Measurements from ENCODE around the gene BCL2. TPM values are rescaled to one million over a fixed set of nuclear protein-coding genes. Genes with fewer than 3 reads are reported as not detected.

BCL2 gene
- total and polyA plus RNA-seq, 9 of the 15 experiments (the other 6 are each of a cell fraction or from before 2014, with no cell fraction given), result 0.10 to 1.1 (median 0.65) TPM

GRCh38 chr18:63272638-63273037 is 46.9 kb downstream of the BCL2 start:
- DNase-seq (ENCODE audit: extremely low read depth in 1 of 4, low spot score in 3 of 4) (no peak), ATAC-seq (no peak), FAIRE-seq (no peak)
- H2AFZ ChIP-seq (ENCODE audit: low read depth, low read length), result no peak overlapping the region
- H3K9ac ChIP-seq (ENCODE audit: insufficient read depth in 1 of 2, low read depth in 2 of 2, low read length in 2 of 2), result no peak overlapping the region
- no peak overlapping the region for H3K4me3 ChIP-seq
- H3K27me3 ChIP-seq (ENCODE audit: control insufficient read depth in 2 of 2, insufficient read depth in 2 of 2, low read length in 2 of 2), result peaks cover 2 to 7% of the 10 kb centered on the region in 2 experiments; a peak in 3 of 5 replicates
- POLR2A ChIA-PET, result no interaction called here
- TF ChIP-seq PYGO2 (tag; IDR thresholded peaks at IDR 0.05), result no peak
- TF ChIP-seq KDM1A (IDR thresholded peaks at IDR 0.05), result no peak
- no peak for TF ChIP-seq CHAMP1 (IDR thresholded peaks at IDR 0.05)
- TF ChIP-seq ESRRB (CRISPR knock-in tag; IDR thresholded peaks at IDR 0.05; ENCODE audit: borderline replicate concordance), result no peak
- no peak for TF ChIP-seq BHLHE40 (IDR thresholded peaks at IDR 0.05; ENCODE audit: low read length)
- TF ChIP-seq TEAD4 (IDR thresholded peaks at IDR 0.05; ENCODE audit: low read length), result no peak
- TF ChIP-seq TEAD4 (CRISPR knock-in tag; IDR thresholded peaks at IDR 0.05; ENCODE audit: borderline replicate concordance), result no peak
- no peak for TF ChIP-seq ZNF444 (CRISPR knock-in tag; IDR thresholded peaks at IDR 0.05)
- no peak for TF ChIP-seq MITF (IDR thresholded peaks at IDR 0.05)
- no peak for TF ChIP-seq ZNF561 (CRISPR knock-in tag; conservative IDR thresholded peaks at IDR 0.05)
- TF ChIP-seq HLTF (IDR thresholded peaks at IDR 0.05), result no peak
- TF ChIP-seq ARID2 (IDR thresholded peaks at IDR 0.05), result no peak
- TF ChIP-seq FUS (optimal IDR thresholded peaks at IDR 0.05; ENCODE audit: low read depth, low read length), result no peak
- no peaks in the 10 kb centered on the region for H3K9me1 ChIP-seq (ENCODE audit: control insufficient read depth, insufficient read depth, low read length)
- H4K20me1 ChIP-seq (replicated peaks; ENCODE audit: control insufficient read depth, insufficient read depth, low read length), result no peaks in the 10 kb centered on the region; the same call in 1 of the 2 replicates
- H3K4me2 ChIP-seq (ENCODE audit: insufficient read depth, low read length), result no peak overlapping the region
- H3K4me1 ChIP-seq (replicated peaks in 1 of 2; ENCODE audit: control insufficient read depth in 2 of 2, insufficient read depth in 2 of 2, low read length in 2 of 2), result no peaks in the 10 kb centered on the region
- 0% methylated on average over 1 of the region's 1 CpG for WGBS (ENCODE audit: insufficient coverage, low coverage, missing lambda C conversion rate)
- no peaks in the 10 kb centered on the region for H3K9me3 ChIP-seq (replicated peaks; ENCODE audit: control insufficient read depth, insufficient read depth, low read depth, low read length)
- CTCF ChIA-PET (ENCODE audit: low intra/inter-chr PET ratio), result no interaction called here
- H3K79me2 ChIP-seq (ENCODE audit: control insufficient read depth, insufficient read depth, low read length), result no peaks in the 10 kb centered on the region
- no TSS peak for BruUV-seq (replicated peaks)
- H3K36me3 ChIP-seq (ENCODE audit: control insufficient read depth, insufficient read depth, low read length), result no peaks in the 10 kb centered on the region
- intact Hi-C loops (cut with micrococcal nuclease), result no loop called here
- no peak overlapping the region for H3K27ac ChIP-seq (ENCODE audit: extremely low read depth, low read depth, low read length)
- in situ Hi-C loops (cut with MboI), result no loop called here

All from K562 (cell line).